ENCODE data around the gene FIBCD1.

The FIBCD1 gene

DNA sequence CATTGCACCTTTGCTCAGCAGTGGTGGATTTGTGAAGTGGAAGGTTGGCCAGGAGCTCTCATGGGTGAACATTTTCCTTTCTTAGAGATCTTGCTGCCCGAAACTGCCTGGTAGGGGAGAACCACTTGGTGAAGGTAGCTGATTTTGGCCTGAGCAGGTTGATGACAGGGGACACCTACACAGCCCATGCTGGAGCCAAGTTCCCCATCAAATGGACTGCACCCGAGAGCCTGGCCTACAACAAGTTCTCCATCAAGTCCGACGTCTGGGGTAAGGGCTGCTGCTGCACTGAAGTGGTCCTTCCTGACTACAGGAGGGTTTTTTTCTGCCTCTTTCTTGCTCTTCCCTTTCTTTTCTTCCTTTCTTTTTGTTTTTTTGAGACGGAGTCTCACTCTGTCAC, 64.3 kb downstream of the FIBCD1 start:
- DNase-seq, result no peak

DNA sequence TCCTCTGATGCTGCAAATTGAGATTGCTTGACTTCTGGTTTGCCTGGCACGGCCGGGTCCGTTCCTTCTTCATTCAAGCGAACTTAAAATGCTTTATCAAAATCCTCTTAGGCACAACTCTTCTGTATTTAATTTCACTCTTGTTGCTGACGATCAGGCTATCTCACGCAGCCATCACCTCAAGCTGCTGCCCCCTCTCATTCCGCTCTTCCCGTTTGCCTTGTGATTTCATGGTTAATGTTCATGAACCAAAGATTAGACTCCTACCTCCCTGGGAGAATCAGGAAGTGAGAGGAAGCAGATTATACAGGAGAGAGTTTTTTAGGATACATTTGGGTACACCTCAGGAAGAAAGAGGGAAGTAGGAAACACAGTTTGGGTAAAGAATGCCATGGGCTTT, 65.1 kb downstream of the FIBCD1 start:
- DNase-seq, result no peak

- no peak for DNase-seq
Observed at GRCh38 chr9:130872912-130873503, 66.0 kb downstream of the FIBCD1 start.

DNA sequence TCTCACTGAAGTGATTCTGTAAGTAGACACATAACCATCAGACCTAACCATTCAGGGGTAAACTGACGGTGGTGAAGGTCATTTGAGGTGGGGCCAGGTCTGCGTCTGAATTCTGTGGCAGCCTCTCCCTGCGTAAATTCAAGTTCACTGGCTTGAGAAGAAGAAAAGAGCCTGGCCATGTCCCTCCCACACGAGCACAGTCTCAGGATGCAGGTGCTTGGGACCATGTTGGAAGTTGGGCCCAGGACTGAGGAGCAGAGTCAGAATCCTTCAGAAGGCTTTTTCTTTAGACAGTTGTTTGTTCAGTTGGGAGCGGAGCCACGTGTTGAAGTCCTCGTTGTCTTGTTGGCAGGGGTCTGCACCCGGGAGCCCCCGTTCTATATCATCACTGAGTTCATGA, 66.5 kb downstream of the FIBCD1 start:
- DNase-seq, result no peak

DNA sequence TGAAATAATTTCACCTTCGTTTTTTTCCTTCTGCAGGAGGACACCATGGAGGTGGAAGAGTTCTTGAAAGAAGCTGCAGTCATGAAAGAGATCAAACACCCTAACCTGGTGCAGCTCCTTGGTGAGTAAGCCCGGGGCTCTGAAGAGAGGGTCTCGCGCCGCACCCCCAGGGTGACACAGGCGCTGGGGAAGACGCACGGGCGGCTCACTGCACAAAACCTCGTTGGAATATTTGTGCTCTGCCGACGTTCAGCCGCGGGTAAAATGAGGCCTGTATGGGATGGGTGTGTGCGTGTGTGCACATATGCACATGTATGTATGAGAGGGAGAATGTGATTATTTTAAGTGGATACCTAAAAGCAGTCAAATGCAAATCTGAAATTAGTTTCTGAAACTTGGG, 67.0 kb downstream of the FIBCD1 start:
- DNase-seq, result no peak

- no peak for DNase-seq
Observed at GRCh38 chr9:130871395-130872062, 67.5 kb downstream of the FIBCD1 start.

GRCh38 chr9:130870491-130871381, 68.3 kb downstream of the FIBCD1 start:
- DNase-seq, result peak in 1 of 3 experiments; percentile 67

DNA sequence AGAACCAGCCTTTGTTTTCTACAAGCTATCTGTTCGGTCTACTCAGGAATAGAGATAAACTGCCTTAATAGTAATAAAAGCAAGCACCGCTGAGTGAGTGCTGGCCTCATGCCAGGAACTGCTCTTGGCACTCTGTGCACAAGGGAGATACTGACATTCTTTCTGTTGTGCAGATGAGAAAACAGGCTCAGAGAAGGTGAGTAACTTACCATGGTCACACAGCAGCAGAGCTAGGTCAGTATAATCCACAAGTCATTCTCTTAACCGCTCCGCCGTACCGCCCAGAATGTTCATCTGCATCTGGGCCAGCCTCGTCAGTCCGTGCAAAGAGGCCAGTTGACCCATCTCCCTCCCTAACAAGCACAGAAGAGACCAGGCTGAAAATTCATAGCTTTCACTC, 69.8 kb downstream of the FIBCD1 start:
- peak in 1 of 3 experiments; percentile 30 for DNase-seq

DNA sequence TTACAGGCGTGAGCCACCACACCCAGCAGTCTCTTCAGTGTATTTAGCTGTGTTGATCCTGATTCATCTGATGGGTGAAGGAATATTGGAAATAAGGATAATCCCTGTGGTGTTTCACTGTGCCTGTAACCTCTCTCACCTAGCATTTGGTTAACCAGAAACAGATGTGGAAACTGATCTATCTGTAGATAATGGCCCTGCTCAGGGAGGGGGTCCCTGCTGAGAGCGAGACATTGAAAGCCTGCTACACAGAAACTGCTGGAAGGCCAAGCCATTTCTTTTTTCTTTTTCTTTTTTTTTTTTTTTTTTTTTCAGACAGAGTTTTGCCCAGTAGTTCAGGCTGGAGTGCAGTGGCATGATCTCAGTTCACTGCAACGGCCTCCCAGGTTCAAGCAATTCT, 70.8 kb downstream of the FIBCD1 start:
- no peak for DNase-seq

DNA sequence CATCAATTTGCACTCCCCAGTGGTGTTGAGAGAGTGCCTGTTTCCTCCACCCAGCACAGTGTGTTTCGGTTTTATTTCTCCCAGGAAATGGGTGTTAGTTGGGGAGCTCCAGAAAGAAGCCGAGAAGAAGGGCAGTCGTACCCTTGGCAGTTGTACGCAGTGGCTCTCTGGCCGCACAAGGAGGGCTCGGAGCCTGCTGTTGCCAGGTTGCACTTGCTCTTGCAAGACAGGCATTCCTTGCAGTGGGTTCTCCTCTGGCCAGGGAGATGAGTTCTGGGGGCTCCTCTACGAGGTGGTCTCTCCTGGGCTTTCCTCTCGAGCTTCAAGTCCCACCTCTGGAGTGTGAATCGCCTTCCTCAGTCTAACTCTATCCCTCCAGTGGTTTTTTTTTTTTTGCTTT, 71.5 kb downstream of the FIBCD1 start:
- no peak for DNase-seq

DNA sequence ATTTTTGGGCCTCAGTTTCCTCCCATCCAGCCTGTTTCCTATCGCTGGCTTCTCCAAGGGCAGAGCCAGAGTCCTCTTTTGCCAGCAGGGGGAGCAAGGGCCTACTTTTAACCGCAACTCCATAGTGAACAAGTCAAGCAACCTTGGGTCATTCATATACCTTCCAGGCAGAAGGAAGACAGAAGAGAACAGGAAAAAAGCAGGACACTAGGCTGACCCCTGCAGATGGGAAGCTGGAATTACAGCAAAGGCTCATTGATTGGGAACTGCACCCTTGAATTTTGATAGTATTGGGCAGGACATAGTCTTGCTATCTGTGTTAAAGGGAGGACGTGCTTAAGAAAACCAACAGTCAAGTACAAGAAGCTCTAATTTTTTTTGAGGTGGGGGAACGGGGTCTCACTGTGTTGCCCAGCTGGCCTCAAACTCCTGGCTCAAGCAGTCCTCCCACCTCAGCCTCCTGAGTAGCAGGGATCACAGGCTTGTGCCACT, 72.5 kb downstream of the FIBCD1 start:
- DNase-seq, result peak; percentile 56 to 94 (median 76)

DNA sequence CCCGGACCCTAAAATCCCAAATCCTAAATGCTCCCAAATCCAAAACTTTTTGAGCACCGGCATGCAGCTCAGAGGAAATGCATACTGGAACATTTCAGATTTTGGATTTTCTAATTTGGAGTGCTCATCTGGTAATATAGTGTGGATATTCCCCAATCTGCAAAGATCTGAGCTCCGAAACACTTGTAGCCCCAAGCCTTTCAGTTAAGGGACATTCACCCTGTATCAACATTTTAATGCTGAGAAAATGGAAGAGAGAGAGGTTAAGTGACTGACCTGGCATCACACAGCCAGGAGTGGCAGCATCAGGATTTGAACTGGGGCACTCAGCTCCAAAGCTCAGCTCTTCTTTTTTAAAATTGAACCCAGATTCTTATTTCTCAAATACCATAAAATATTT, 73.1 kb downstream of the FIBCD1 start:
- no peak for DNase-seq

GRCh38 chr9:130864541-130864940, 74.5 kb downstream of the FIBCD1 start:
- DNase-seq, result no peak

DNA sequence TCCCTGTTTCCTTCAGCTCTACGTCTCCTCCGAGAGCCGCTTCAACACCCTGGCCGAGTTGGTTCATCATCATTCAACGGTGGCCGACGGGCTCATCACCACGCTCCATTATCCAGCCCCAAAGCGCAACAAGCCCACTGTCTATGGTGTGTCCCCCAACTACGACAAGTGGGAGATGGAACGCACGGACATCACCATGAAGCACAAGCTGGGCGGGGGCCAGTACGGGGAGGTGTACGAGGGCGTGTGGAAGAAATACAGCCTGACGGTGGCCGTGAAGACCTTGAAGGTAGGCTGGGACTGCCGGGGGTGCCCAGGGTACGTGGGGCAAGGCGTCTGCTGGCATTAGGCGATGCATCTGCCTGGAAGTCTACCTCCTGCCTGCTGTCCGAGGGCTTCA, 76.3 kb downstream of the FIBCD1 start:
- DNase-seq, result no peak

DNA sequence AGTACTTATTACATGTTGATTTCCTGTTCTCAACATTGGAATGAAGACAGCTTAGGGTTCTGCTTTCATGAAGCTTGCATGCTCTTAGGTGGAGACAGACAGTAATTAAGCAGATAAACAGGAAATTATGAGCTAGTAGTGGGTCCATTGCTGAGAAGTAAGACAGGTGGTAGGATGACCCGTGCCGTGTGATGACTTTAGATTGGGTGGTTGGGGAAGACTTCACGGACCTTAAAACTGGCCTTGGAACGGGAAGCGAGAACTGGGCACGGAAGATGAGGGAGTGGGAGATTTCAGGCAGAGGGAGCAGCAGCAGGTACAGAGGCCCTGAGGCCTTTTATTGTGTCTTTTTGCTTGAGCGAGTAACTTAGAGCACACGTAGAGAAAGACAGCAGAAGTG, 76.8 kb downstream of the FIBCD1 start:
- DNase-seq, result no peak

GRCh38 chr9:130861372-130862180, 77.5 kb downstream of the FIBCD1 start:
- no peak for DNase-seq

DNA sequence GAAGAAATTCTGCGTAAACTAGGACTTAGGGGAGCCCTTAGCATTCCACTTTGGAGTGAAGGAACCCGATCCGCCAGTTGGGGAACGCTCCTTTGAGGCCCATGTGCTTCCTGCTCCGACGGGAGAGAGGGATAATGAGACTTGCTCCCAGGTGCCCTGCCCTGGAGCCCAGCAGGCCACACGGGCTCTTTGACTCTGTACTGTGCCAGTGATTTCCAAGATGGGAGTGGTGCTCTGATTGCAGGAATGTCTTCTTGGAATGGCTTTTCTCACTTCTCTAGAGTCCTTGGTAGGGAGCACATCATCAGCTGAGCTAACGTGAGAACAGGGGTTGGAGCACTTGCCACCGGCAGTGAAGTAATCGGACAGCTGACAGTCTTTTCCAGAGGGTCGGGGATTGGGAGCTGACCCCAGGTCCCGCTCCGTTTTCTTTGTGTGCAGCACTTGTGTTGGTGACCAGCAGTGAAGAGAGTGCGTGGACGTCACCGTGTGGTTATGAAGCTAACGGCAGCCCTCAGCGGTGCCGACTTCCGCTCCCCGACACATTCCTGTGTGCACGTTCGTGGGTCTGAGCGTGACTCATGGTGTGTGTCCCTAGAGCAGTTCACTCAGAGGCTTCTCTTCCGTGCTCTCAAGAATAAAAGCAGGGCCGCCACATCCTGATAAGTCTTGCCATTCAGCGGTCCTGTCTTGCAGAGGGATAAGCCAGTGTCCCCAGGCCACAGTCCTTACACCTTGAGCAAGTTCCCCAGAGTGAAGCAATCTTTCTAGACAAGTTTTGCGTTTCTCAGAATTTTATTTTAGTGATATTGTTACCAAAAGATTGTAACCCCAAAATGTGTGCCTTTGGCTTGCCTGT, 78.4 kb downstream of the FIBCD1 start:
- no peak for DNase-seq

GRCh38 chr9:130858739-130859705, 80.0 kb downstream of the FIBCD1 start:
- no peak for DNase-seq

DNA sequence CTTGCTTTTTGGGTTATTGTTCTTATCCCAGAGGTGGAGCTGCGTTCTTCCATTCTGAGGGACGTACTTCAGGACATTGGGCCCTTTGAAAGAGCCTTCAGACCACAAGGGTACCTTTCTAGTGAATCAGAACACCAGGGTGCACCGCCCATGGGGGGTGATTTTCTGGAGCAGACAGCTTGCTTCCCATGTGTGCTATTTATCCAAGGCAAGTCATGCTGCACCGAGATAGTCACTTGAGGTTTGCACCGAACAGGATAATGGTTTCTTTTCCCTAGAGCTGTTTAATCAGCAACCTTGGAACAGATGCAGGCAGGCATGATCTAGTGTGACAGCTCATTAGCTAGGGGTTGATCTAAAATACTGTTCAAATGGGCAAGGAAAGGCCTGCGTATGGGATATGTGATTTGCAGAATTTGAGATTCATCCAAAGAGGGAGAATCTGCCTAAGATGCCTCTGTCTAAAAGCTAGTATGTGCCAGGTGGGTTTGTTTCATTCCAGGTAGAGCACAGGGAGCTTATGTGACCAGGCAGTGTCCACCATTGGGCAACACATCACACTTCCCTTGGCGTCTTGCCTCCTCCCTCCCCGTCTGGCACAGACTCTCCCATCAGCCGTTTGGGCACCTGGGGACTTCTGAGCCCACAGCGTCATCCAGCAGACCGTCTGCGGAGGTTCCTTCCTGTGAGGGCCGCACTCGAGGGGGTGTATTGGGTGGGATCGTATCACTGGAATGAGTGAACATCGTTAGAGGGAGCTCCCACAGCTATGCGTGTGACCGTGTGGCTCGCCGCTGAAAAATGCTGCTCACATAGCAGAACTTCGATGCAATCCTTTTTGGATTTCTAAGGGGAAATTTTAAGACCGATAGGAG, 80.9 kb downstream of the FIBCD1 start:
- DNase-seq, result no peak

DNA sequence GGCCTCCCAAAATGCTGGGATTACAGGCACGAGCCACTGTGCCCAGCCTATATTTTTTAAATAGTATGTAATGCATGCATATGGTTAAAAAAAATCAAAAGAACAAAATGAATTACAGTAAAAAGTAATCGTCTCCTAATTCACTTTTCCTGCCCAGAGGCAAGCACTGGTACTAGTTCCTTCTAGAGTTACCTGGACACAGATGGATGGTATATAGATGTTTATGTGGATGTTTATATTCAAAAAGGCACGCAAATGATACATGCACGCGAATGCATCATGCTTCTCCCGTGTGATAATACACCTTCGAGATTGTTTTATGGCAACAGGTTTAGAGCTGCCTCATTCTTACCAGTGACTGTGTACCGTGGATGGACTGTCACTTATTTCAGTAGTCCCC, 82.6 kb downstream of the FIBCD1 start:
- DNase-seq, result no peak
